NCI-H2196 treated with DMSO at 0.1 percent for 48 hours (cell line): Measurements from ENCODE around the gene RBM25.
"Not testable (repeated sequence)": the region's sequence is repeated elsewhere in the genome, so short reads cannot be mapped to it uniquely, and the experiment has no call there.

ENCODE experiments used
- DNase-seq: peaks from one replicate; lab custom pipeline; 2025; ENCODE audit not compliant: unreplicated experiment; lab: John Stamatoyannopoulos, UW

The RBM25 gene

DNA sequence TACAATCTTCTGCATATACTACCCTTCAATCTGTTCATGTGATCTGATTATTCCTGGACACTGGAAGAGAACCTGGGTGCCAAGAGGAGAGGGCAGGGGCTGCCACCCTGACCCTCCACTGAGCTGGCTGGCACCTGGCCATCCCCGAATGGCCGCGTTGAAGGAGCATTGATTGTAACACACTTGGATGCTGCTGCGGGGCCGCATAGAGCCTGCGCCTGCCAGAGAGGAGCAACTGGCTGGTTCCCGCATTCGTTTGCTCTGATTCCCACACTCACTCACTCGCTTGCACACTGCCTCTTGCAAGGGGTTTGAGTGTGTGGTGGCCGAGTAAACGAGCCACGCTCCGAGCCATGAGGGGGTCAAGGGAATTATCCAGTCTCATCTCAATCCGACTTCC, 110.4 kb downstream of the RBM25 start:
- DNase-seq = no peak

DNA sequence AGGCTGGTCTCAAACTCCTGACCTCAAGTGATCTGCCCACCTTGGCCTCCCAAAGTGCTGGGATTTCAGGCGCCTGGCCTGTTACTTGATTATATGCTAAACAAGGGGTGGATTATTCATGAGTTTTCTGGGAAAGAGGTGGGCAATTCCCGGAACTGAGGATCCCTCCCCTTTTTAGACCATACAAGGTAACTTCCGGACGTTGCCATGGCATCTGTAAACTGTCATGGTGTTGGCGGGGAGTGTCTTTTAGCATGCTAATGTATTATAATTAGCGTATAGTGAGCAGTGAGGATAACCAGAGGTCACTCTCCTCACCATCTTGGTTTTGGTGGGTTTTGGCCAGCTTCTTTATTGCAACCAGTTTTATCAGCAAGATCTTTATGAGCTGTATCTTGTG, 111.5 kb downstream of the RBM25 start:
- not testable (repeated sequence) for DNase-seq

DNA sequence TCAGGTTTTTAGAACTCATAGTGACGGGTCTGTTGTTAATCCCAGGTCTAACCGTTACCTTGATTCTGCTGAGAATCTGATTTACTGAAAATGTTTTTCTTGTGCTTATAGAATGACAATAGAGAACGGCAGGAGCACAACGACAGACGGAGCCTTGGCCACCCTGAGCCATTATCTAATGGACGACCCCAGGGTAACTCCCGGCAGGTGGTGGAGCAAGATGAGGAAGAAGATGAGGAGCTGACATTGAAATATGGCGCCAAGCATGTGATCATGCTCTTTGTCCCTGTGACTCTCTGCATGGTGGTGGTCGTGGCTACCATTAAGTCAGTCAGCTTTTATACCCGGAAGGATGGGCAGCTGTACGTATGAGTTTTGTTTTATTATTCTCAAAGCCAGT, 112.4 kb downstream of the RBM25 start:
- DNase-seq = no peak

DNA sequence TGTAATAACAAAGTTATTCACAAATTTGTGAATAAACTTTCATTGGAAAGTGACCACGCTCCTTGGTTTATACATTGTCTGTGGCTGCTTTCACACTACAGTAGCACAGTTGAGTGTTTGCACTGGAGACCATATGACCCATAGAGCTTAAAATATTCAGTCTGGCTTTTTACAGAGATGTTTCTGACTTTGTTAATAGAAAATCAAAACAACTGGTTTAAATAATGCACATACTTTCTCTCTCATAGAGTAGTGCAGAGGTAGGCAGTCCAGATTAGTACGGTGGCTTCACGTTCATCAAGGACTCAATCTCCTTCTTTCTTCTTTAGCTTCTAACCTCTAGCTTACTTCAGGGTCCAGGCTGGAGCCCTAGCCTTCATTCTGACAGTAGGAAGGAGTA, 114.2 kb downstream of the RBM25 start:
- DNase-seq = no peak

DNA sequence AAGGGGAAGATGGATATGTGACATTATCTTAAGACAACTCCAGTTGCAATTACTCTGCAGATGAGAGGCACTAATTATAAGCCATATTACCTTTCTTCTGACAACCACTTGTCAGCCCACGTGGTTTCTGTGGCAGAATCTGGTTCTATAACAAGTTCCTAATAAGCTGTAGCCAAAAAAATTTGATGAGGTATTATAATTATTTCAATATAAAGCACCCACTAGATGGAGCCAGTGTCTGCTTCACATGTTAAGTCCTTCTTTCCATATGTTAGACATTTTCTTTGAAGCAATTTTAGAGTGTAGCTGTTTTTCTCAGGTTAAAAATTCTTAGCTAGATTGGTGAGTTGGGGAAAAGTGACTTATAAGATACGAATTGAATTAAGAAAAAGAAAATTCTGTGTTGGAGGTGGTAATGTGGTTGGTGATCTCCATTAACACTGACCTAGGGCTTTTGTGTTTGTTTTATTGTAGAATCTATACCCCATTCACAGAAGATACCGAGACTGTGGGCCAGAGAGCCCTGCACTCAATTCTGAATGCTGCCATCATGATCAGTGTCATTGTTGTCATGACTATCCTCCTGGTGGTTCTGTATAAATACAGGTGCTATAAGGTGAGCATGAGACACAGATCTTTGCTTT, 114.9 kb downstream of the RBM25 start:
- DNase-seq = peak; percentile 45
